ENCODE data around the gene MFGE8.

GRCh38 chr15:88872106-88872505, 41.1 kb downstream of the MFGE8 start:
- TF ChIP-seq CTCF (IDR thresholded peaks at IDR 0.05; ENCODE audit: poor library complexity, severe bottlenecking) (no peak), POLR2AphosphoS5 (IDR thresholded peaks at IDR 0.05) (no peak), EZH2 (IDR thresholded peaks at IDR 0.05; ENCODE audit: borderline replicate concordance, insufficient read depth, low read length, poor library complexity, severe bottlenecking) (no peak), SMC3 (conservative IDR thresholded peaks at IDR 0.05; ENCODE audit: poor library complexity) (no peak), REST (IDR thresholded peaks at IDR 0.05; ENCODE audit: borderline replicate concordance) (no peak)
